ENCODE data around the gene FBLN2.

The FBLN2 gene

GRCh38 chr3:13684350-13684749 is 135.4 kb downstream of the FBLN2 start:
- TF ChIP-seq ZFX (IDR thresholded peaks at IDR 0.05) (no peak), CTCF (conservative IDR thresholded peaks at IDR 0.05) (no peak)
- no peak overlapping the region for H3K27ac ChIP-seq

GRCh38 chr3:13684854-13685253 is 135.9 kb downstream of the FBLN2 start:
- no peak overlapping the region for H3K27ac ChIP-seq
- TF ChIP-seq ZFX (IDR thresholded peaks at IDR 0.05): no peak
- no peak for TF ChIP-seq CTCF (conservative IDR thresholded peaks at IDR 0.05)

- TF ChIP-seq ZFX (IDR thresholded peaks at IDR 0.05) (no peak), CTCF (conservative IDR thresholded peaks at IDR 0.05) (no peak)
These were observed 136.8 kb downstream of the FBLN2 start for GRCh38 chr3:13685721-13686120.

GRCh38 chr3:13686367-13687160 is 137.6 kb downstream of the FBLN2 start:
- H3K27ac ChIP-seq: no peak overlapping the region
- TF ChIP-seq ZFX (IDR thresholded peaks at IDR 0.05): no peak
- no peak for TF ChIP-seq CTCF (conservative IDR thresholded peaks at IDR 0.05)

More at GRCh38 chr3:13685721-13686120, 136.8 kb downstream of the FBLN2 start:
- H3K27ac ChIP-seq: no peak overlapping the region

- H3K27ac ChIP-seq: no peak overlapping the region
- TF ChIP-seq ZFX (IDR thresholded peaks at IDR 0.05) (no peak), CTCF (conservative IDR thresholded peaks at IDR 0.05) (no peak)
These were observed 138.6 kb downstream of the FBLN2 start for GRCh38 chr3:13687517-13687943.
